H9 (cell line): ENCODE data around the gene GSTM1. TPM values are rescaled to one million over a fixed set of nuclear protein-coding genes. Genes with fewer than 3 reads are reported as not detected.

Experiments used
- DNase-seq: peaks from one replicate; pipeline ENCODE4 v3.0.0-alpha.2; 2017
- H2AFZ ChIP-seq: one replicate; pipeline ENCODE4 v1.6.1; 2013; ENCODE audit warnings: mild to moderate bottlenecking, low read length, control low read depth, moderate library complexity
- H2AK5ac ChIP-seq: 2 replicates; pipeline ENCODE4 v1.6.1; 2013; ENCODE audit warnings: low read length, control low read depth, mixed read lengths; ENCODE audit not compliant: insufficient read length
- H2BK120ac ChIP-seq: one replicate; pipeline ENCODE4 v1.6.1; 2013; ENCODE audit warnings: low read depth, mild to moderate bottlenecking, low read length, control low read depth, inconsistent platforms; ENCODE audit not compliant: poor library complexity, severe bottlenecking
- H2BK12ac ChIP-seq: 2 replicates; pipeline ENCODE4 v1.6.1; 2013; ENCODE audit warnings: low read length, control low read depth, mixed read lengths, low read depth; ENCODE audit not compliant: insufficient read length
- H2BK15ac ChIP-seq: 2 replicates; pipeline ENCODE4 v1.6.1; 2013; ENCODE audit warnings: low read depth, low read length, control low read depth
- H2BK20ac ChIP-seq: one replicate; pipeline ENCODE4 v1.6.1; 2013; ENCODE audit warnings: low read depth, mild to moderate bottlenecking, low read length, control low read depth, inconsistent platforms; ENCODE audit not compliant: poor library complexity, severe bottlenecking
- H2BK5ac ChIP-seq: 2 replicates; pipeline ENCODE4 v1.6.1; 2013; ENCODE audit warnings: low read length, control low read depth, mixed read lengths; ENCODE audit not compliant: insufficient read length
- H3K14ac ChIP-seq: 2 replicates; pipeline ENCODE4 v1.6.1; 2013; ENCODE audit warnings: low read length, control low read depth; ENCODE audit not compliant: insufficient read depth
- H3K18ac ChIP-seq: 2 replicates; pipeline ENCODE4 v1.6.1; 2013; ENCODE audit warnings: low read depth, mild to moderate bottlenecking, mixed read lengths, low read length, control low read depth; ENCODE audit not compliant: insufficient read length
- H3K23ac ChIP-seq: 2 replicates; pipeline ENCODE4 v1.6.1; 2013; ENCODE audit warnings: low read length, control low read depth, mixed read lengths, low read depth; ENCODE audit not compliant: insufficient read length
- H3K23me2 ChIP-seq: 2 replicates; pipeline ENCODE4 v1.6.1; 2013; ENCODE audit warnings: low read depth, mild to moderate bottlenecking, mixed read lengths, low read length, control low read depth; ENCODE audit not compliant: insufficient read length, poor library complexity, severe bottlenecking
- H3K27ac ChIP-seq: 2 replicates; pipeline ENCODE4 v1.5.1; 2013; ENCODE audit warnings: low read length, control low read depth, mixed read lengths, low read depth; ENCODE audit not compliant: insufficient read length
- H3K27me3 ChIP-seq: 2 replicates; pipeline ENCODE4 v1.6.1; 2013; ENCODE audit warnings: low read length, control low read depth, inconsistent platforms; ENCODE audit not compliant: insufficient read depth
- H3K4ac ChIP-seq: 2 replicates; pipeline ENCODE4 v1.6.1; 2013; ENCODE audit warnings: low read depth, mild to moderate bottlenecking, control low read depth, inconsistent platforms, low read length, moderate library complexity
- H3K4me1 ChIP-seq: 2 replicates; pipeline ENCODE4 v1.6.1; 2013; ENCODE audit warnings: low read length, control low read depth, inconsistent platforms; ENCODE audit not compliant: insufficient read depth
- H3K4me2 ChIP-seq: 2 replicates; pipeline ENCODE4 v1.6.1; 2013; ENCODE audit warnings: low read length, control low read depth, mixed read lengths; ENCODE audit not compliant: insufficient read length, insufficient read depth
- H3K56ac ChIP-seq: 2 replicates; pipeline ENCODE4 v1.6.1; 2013; ENCODE audit warnings: low read depth, mild to moderate bottlenecking, mixed read lengths, low read length, control low read depth; ENCODE audit not compliant: insufficient read length
- H3K79me1 ChIP-seq: 2 replicates; pipeline ENCODE4 v1.6.1; 2013; ENCODE audit warnings: low read depth, mild to moderate bottlenecking, moderate library complexity, low read length, control low read depth, inconsistent platforms; ENCODE audit not compliant: insufficient read depth, poor library complexity, severe bottlenecking
- H3K79me2 ChIP-seq: 2 replicates; pipeline ENCODE4 v1.6.1; 2013; ENCODE audit warnings: low read length, control low read depth, inconsistent platforms; ENCODE audit not compliant: insufficient read depth
- H3K9ac ChIP-seq: 2 replicates; pipeline ENCODE4 v1.6.1; 2013; ENCODE audit warnings: low read length, control low read depth, mixed read lengths; ENCODE audit not compliant: insufficient read length; ENCODE audit errors: extremely low read depth
- H3K9me3 ChIP-seq: one replicate; pipeline ENCODE4 v1.6.1; 2013; ENCODE audit warnings: low read depth, low read length, inconsistent platforms; ENCODE audit not compliant: control insufficient read depth
- H3T11ph ChIP-seq: one replicate; pipeline ENCODE4 v1.6.1; 2013; ENCODE audit warnings: mild to moderate bottlenecking, low read length, control low read depth, inconsistent platforms
- H4K20me1 ChIP-seq: one replicate; pipeline ENCODE4 v1.6.1; 2013; ENCODE audit not compliant: control insufficient read depth, insufficient read length, insufficient read depth
- H4K5ac ChIP-seq: 2 replicates; pipeline ENCODE4 v1.6.1; 2013; ENCODE audit warnings: low read depth, mild to moderate bottlenecking, mixed read lengths, low read length, control low read depth; ENCODE audit not compliant: insufficient read length
- H4K8ac ChIP-seq: replicated peaks from 2 replicates; pipeline ENCODE4 v1.6.1; 2013; ENCODE audit warnings: low read length, control low read depth, mixed read lengths, low read depth; ENCODE audit not compliant: insufficient read length
- H4K91ac ChIP-seq: 2 replicates; pipeline ENCODE4 v1.6.1; 2013; ENCODE audit warnings: low read depth, mild to moderate bottlenecking, moderate library complexity, mixed read lengths, low read length, control low read depth; ENCODE audit not compliant: insufficient read length
- H3K27ac Mint-ChIP-seq, 3 experiments: 2 replicates in 2 of 3; 3 replicates in 1 of 3; pipeline ENCODE4 v1.8.0; 2020 to 2021; ENCODE audit warnings: mixed read lengths in 3 of 3, mild to moderate bottlenecking in 1 of 3, moderate library complexity in 1 of 3
- H3K27me3 Mint-ChIP-seq: 2 replicates; pipeline ENCODE4 v1.8.0; 2021; ENCODE audit warnings: low read depth, mild to moderate bottlenecking, moderate library complexity, mixed read lengths
- H3K36me3 Mint-ChIP-seq, 3 experiments: 2 replicates in 2 of 3; 3 replicates in 1 of 3; pipeline ENCODE4 v1.8.0; 2020 to 2021; ENCODE audit warnings: low read depth in 3 of 3, mixed read lengths in 3 of 3; ENCODE audit not compliant: insufficient read depth in 1 of 3
- H3K4me1 Mint-ChIP-seq, 2 experiments: 2 replicates each; pipeline ENCODE4 v1.8.0; 2020; ENCODE audit warnings: mixed read lengths in 2 of 2
- H3K4me3 Mint-ChIP-seq, 2 experiments: 2 replicates in 1 of 2; 3 replicates in 1 of 2; pipeline ENCODE4 v1.8.0; 2020 to 2021; ENCODE audit warnings: mild to moderate bottlenecking in 2 of 2, mixed read lengths in 2 of 2, moderate library complexity in 1 of 2
- H3K9me3 Mint-ChIP-seq, 2 experiments: 2 replicates in 1 of 2; 3 replicates in 1 of 2; pipeline ENCODE4 v1.8.0; 2020; ENCODE audit warnings: mild to moderate bottlenecking in 2 of 2, mixed read lengths in 2 of 2, moderate library complexity in 1 of 2
- WGBS: extraction: QIAGEN DNeasy Blood & Tissue Kit; methylation state at CpG from one replicate; pipeline ENCODE4 v1.1.7; 2013; ENCODE audit warnings: missing lambda C conversion rate, low lambda C conversion rate, mixed read lengths; ENCODE audit not compliant: insufficient read length; ENCODE audit errors: extremely low coverage; 5-methylcytosine and 5-hydroxymethylcytosine counted together
- total RNA-seq: library from RNA; stranded (reverse); gene quantifications from 2 replicates; pipeline ENCODE4 v1.2.1, GENCODE V29; 2021
- TF ChIP-seq, protein P1 (sequence below): fragments of 200-600 bp; sonication (generic); conservative IDR thresholded peaks from 3 replicates; pipeline ENCODE4 v1.8.0; 2021; ENCODE audit warnings: antibody characterized with exemption, mild to moderate bottlenecking

Gene GSTM1
- total RNA-seq, 1 experiment from 2014 or later: 19.5 TPM

DNA sequence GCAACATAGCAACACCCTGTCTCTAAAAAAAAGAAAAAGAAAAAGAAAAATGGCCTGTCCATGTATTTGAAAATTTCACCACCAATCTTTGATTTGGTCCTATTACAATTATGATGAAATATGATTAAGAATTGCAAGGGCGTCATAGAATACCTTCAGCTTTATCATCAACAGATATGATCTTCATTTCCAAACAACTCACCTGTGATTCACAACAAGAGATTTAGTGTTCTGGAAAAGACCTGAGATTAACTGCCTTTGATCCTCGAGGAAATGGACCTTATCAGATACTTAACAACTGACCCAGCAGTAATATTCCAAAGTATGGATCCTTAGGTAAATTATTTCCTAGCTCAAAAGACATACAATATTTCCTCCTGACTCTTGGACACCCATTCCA lies 35.2 kb upstream of the GSTM1 start:
- H3K4me1 ChIP-seq: no peaks in the 10 kb centered on the region
- H2BK120ac ChIP-seq: no peak overlapping the region
- no peak overlapping the region for H3K23ac ChIP-seq
- peaks cover 42% of the 10 kb centered on the region for H3K27me3 Mint-ChIP-seq
- peaks cover 4% of the 10 kb centered on the region for H3K23me2 ChIP-seq
- no peak overlapping the region for H2AFZ ChIP-seq
- H3K79me2 ChIP-seq: no peaks in the 10 kb centered on the region
- no peak overlapping the region for H3T11ph ChIP-seq
- H3K14ac ChIP-seq: no peak overlapping the region
- no peaks in the 10 kb centered on the region for H3K79me1 ChIP-seq
- no peaks in the 10 kb centered on the region for H4K20me1 ChIP-seq
- no peaks in the 10 kb centered on the region for H3K9me3 ChIP-seq
- no peak overlapping the region for H3K18ac ChIP-seq
- H3K9me3 Mint-ChIP-seq: peaks cover 0 to 2% of the 10 kb centered on the region in 2 experiments; a peak in 1 of 5 replicates
- no peak overlapping the region for H2AK5ac ChIP-seq
- no peak overlapping the region for H3K27ac ChIP-seq
- H4K5ac ChIP-seq: no peak overlapping the region
- no peak overlapping the region for H3K4me3 Mint-ChIP-seq
- H4K91ac ChIP-seq: no peak overlapping the region
- H4K8ac ChIP-seq: no peak overlapping the region
- H2BK12ac ChIP-seq: no peak overlapping the region
- no peak overlapping the region for H3K9ac ChIP-seq
- no peak overlapping the region for H3K27ac Mint-ChIP-seq
- H2BK5ac ChIP-seq: no peak overlapping the region
- DNase-seq: no peak
- H2BK20ac ChIP-seq: no peak overlapping the region
- H2BK15ac ChIP-seq: no peak overlapping the region
- no peak overlapping the region for H3K4ac ChIP-seq
- no peak overlapping the region for H3K4me2 ChIP-seq
- no peaks in the 10 kb centered on the region; a peak in 1 of 7 replicates for H3K36me3 Mint-ChIP-seq
- H3K27me3 ChIP-seq: no peaks in the 10 kb centered on the region
- no peak overlapping the region for H3K56ac ChIP-seq
- TF ChIP-seq, protein P1, sequence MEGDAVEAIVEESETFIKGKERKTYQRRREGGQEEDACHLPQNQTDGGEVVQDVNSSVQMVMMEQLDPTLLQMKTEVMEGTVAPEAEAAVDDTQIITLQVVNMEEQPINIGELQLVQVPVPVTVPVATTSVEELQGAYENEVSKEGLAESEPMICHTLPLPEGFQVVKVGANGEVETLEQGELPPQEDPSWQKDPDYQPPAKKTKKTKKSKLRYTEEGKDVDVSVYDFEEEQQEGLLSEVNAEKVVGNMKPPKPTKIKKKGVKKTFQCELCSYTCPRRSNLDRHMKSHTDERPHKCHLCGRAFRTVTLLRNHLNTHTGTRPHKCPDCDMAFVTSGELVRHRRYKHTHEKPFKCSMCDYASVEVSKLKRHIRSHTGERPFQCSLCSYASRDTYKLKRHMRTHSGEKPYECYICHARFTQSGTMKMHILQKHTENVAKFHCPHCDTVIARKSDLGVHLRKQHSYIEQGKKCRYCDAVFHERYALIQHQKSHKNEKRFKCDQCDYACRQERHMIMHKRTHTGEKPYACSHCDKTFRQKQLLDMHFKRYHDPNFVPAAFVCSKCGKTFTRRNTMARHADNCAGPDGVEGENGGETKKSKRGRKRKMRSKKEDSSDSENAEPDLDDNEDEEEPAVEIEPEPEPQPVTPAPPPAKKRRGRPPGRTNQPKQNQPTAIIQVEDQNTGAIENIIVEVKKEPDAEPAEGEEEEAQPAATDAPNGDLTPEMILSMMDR: no peak
- WGBS: no CpG with 5 or more reads among the region's 2 CpGs
- peaks cover 5 to 14% of the 10 kb centered on the region in 2 experiments; a peak in 3 of 4 replicates for H3K4me1 Mint-ChIP-seq
